HL-60/S4 treated with phorbol 12-myristate 13-acetate at 8.2 ng/mL for 4 days and 3 days (cell line): ENCODE results near the gene SYT4.

Experiments
- in situ Hi-C: fragments of 300-500 bp; cut with MboI; formaldehyde crosslinking; loops from 2 replicates; pipeline ENCODE4 v1.15.0; 2022; ENCODE audit warnings: low sequenced_read_pairs

Gene SYT4

DNA sequence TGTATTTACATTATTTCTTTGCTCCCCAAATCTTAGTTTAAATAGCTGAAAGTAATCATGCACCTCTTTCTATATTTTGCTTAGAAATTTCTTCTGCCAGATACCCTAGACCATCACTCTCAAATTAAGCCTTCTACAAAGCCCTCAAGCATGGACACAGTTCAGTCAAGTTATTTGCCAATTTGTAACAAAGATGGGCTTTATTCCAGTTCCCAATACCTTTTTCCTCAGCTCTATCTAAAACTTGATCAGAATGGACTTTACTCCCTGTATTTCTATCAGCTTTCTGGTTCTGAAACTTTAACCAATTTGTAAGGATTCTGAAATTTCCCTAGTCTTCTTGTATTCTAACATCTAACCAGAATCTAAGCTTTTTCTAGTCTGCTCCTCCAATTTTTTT, 56.6 kb downstream of the SYT4 start:
- in situ Hi-C loops: no loop called here
